ENCODE results near the gene NACC1. TPM values are rescaled to one million over a fixed set of nuclear protein-coding genes. Genes with fewer than 3 reads are reported as not detected.

The NACC1 gene
- total and polyA plus RNA-seq, 2 of the 13 experiments (the other 11 are each of a cell fraction or from before 2014, with no cell fraction given), result 31.8 to 42.3 TPM

- TF ChIP-seq, protein P1, sequence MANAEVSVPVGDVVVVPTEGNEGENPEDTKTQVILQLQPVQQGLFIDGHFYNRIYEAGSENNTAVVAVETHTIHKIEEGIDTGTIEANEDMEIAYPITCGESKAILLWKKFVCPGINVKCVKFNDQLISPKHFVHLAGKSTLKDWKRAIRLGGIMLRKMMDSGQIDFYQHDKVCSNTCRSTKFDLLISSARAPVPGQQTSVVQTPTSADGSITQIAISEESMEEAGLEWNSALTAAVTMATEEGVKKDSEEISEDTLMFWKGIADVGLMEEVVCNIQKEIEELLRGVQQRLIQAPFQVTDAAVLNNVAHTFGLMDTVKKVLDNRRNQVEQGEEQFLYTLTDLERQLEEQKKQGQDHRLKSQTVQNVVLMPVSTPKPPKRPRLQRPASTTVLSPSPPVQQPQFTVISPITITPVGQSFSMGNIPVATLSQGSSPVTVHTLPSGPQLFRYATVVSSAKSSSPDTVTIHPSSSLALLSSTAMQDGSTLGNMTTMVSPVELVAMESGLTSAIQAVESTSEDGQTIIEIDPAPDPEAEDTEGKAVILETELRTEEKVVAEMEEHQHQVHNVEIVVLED (CRISPR knock-in tag; IDR thresholded peaks at IDR 0.05; ENCODE audit: borderline replicate concordance), result peak; percentile 93
- no peak for TF ChIP-seq NCOA5 (CRISPR knock-in tag; IDR thresholded peaks at IDR 0.05)
- TF ChIP-seq, protein P2, sequence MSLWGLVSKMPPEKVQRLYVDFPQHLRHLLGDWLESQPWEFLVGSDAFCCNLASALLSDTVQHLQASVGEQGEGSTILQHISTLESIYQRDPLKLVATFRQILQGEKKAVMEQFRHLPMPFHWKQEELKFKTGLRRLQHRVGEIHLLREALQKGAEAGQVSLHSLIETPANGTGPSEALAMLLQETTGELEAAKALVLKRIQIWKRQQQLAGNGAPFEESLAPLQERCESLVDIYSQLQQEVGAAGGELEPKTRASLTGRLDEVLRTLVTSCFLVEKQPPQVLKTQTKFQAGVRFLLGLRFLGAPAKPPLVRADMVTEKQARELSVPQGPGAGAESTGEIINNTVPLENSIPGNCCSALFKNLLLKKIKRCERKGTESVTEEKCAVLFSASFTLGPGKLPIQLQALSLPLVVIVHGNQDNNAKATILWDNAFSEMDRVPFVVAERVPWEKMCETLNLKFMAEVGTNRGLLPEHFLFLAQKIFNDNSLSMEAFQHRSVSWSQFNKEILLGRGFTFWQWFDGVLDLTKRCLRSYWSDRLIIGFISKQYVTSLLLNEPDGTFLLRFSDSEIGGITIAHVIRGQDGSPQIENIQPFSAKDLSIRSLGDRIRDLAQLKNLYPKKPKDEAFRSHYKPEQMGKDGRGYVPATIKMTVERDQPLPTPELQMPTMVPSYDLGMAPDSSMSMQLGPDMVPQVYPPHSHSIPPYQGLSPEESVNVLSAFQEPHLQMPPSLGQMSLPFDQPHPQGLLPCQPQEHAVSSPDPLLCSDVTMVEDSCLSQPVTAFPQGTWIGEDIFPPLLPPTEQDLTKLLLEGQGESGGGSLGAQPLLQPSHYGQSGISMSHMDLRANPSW (CRISPR knock-in tag; IDR thresholded peaks at IDR 0.05; ENCODE audit: borderline replicate concordance), result peak; percentile 77; the same call in 1 of the 2 replicates
- TF ChIP-seq KDM5A (IDR thresholded peaks at IDR 0.05; ENCODE audit: borderline replicate concordance, low read length), result peak; percentile 62; the same call in 1 of the 2 replicates
- TF ChIP-seq KLF6 (CRISPR knock-in tag; IDR thresholded peaks at IDR 0.05), result 0 out of 2 replicates have a peak, but pooled peaks have one; percentile 56
- peak; percentile 83; the same call in 1 of the 2 replicates for TF ChIP-seq ZBTB42 (CRISPR knock-in tag; IDR thresholded peaks at IDR 0.05)
- TF ChIP-seq, protein P3, sequence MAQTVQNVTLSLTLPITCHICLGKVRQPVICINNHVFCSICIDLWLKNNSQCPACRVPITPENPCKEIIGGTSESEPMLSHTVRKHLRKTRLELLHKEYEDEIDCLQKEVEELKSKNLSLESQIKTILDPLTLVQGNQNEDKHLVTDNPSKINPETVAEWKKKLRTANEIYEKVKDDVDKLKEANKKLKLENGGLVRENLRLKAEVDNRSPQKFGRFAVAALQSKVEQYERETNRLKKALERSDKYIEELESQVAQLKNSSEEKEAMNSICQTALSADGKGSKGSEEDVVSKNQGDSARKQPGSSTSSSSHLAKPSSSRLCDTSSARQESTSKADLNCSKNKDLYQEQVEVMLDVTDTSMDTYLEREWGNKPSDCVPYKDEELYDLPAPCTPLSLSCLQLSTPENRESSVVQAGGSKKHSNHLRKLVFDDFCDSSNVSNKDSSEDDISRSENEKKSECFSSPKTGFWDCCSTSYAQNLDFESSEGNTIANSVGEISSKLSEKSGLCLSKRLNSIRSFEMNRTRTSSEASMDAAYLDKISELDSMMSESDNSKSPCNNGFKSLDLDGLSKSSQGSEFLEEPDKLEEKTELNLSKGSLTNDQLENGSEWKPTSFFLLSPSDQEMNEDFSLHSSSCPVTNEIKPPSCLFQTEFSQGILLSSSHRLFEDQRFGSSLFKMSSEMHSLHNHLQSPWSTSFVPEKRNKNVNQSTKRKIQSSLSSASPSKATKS (CRISPR knock-in tag; IDR thresholded peaks at IDR 0.05), result peak; percentile 94; the same call in 1 of the 2 replicates
- TF ChIP-seq SATB2 (CRISPR knock-in tag; IDR thresholded peaks at IDR 0.05), result no peak
- no peak for TF ChIP-seq ZNF296 (CRISPR knock-in tag; conservative IDR thresholded peaks at IDR 0.05)
- TF ChIP-seq ZNF383 (CRISPR knock-in tag; IDR thresholded peaks at IDR 0.05; ENCODE audit: borderline replicate concordance), result no peak
- TF ChIP-seq STAG1 (CRISPR knock-in tag; IDR thresholded peaks at IDR 0.05), result peak; percentile 64
- no peak for TF ChIP-seq MLLT10 (CRISPR knock-in tag; IDR thresholded peaks at IDR 0.05)
- 0 out of 2 replicates have a peak, but pooled peaks have one; percentile 56 for TF ChIP-seq ZBTB39 (CRISPR knock-in tag; IDR thresholded peaks at IDR 0.05)
- no peak; the same call in 1 of the 2 replicates for TF ChIP-seq ZNF704 (CRISPR knock-in tag; IDR thresholded peaks at IDR 0.05; ENCODE audit: borderline replicate concordance)
- peak; percentile 49; the same call in 1 of the 2 replicates for TF ChIP-seq KLF12 (CRISPR knock-in tag; IDR thresholded peaks at IDR 0.05; ENCODE audit: borderline replicate concordance)
- no peak for TF ChIP-seq SUZ12 (IDR thresholded peaks at IDR 0.05; ENCODE audit: low read depth, low read length)
- TF ChIP-seq NR2F1 (CRISPR knock-in tag; IDR thresholded peaks at IDR 0.05), result no peak
- peak; percentile 39 for TF ChIP-seq SMC3 (IDR thresholded peaks at IDR 0.05; ENCODE audit: low read length)
- no peak for TF ChIP-seq ETV6 (CRISPR knock-in tag; conservative IDR thresholded peaks at IDR 0.05)
These were observed 32.3 kb downstream of the NACC1 start, which contains the start of the genes IER2 and STX10 (continued) for GRCh38 chr19:13150187-13150930.

Measured in HepG2 (cell line).